Left lung (tissue), 10 donors: ENCODE data around the gene ANKMY2. TPM values are rescaled to one million over a fixed set of nuclear protein-coding genes. Genes with fewer than 3 reads are reported as not detected.

ENCODE experiments used
- ATAC-seq: fragments of 200-7000 bp; cut with Tn5 transposase; one replicate; pipeline ENCODE4 v1.9.1; 2020; ENCODE audit warnings: moderate library complexity
- DNase-seq, 4 donors: peaks; one replicate each; pipeline ENCODE4 v3.0.0-alpha.2; 2013 to 2020
- H3K27ac ChIP-seq, 2 donors: fragments of 200-600 bp; sonication (generic) in 1 of 2; one replicate each; pipeline versions ENCODE4 v1.5.0 to v1.8.0; 2020 to 2021
- H3K27me3 ChIP-seq, 2 donors: fragments of 200-600 bp; sonication (generic) in 1 of 2; one replicate each; pipeline versions ENCODE4 v1.5.0 to v1.8.0; 2020 to 2021
- H3K36me3 ChIP-seq, 2 donors: fragments of 200-600 bp; sonication (generic) in 1 of 2; one replicate each; pipeline versions ENCODE4 v1.5.0 to v1.8.0; 2020 to 2021
- H3K4me1 ChIP-seq, 2 donors: fragments of 200-600 bp; one replicate each; pipeline ENCODE4 v1.8.0; 2021
- H3K4me3 ChIP-seq, 2 donors: fragments of 200-600 bp; sonication (generic) in 1 of 2; one replicate each; pipeline versions ENCODE4 v1.5.0 to v1.8.0; 2020 to 2021; ENCODE audit warnings: mild to moderate bottlenecking in 1 of 2
- H3K9me3 ChIP-seq, 2 donors: fragments of 200-600 bp; sonication (generic) in 1 of 2; one replicate each; pipeline versions ENCODE4 v1.5.0 to v1.8.0; 2020 to 2021
- CTCF ChIP-seq, 2 donors: fragments of 200-600 bp; sonication (generic) in 1 of 2; IDR thresholded peaks; one replicate each; pipeline versions ENCODE4 v1.5.0 to v1.8.0; 2021; ENCODE audit warnings: antibody characterized with exemption in 2 of 2
- intact Hi-C, 2 donors: fragments of 100-400 bp; cut with DNase I; formaldehyde crosslinking; loops; one replicate each; pipeline versions ENCODE4 v1.11.2 to v1.14.2; 2022
- polyA plus RNA-seq, 6 donors: library from polyadenylated mRNA; unstranded; fragments of 120-200 nt; gene quantifications; one replicate each; pipeline ENCODE4 v1.2.1, GENCODE V29; 2013; ENCODE audit not compliant: insufficient read length in 6 of 6
- total RNA-seq, 2 donors: library from RNA; stranded (reverse); fragmentation: NEBNext Ultra II Directional; extraction: Animal tissue kit (Norgen Biotek cat#: 25700); gene quantifications; one replicate each; pipeline ENCODE4 v1.2.1, GENCODE V29; 2021
- donor health status: DM: no; HTN: yes; CAD: no.
- donor health status: DM: no; HTN: no; CAD: no.

ANKMY2 gene
- total and polyA plus RNA-seq, 8 donors = 11.8 to 40.7 (median 34.6) TPM

- DNase-seq (peak in 3 of 4 donors; percentile 32 to 80 (median 60)), ATAC-seq (peak; percentile 68)
- no peaks in the 10 kb centered on the region for H3K27me3 ChIP-seq
- H3K27ac ChIP-seq = peak overlapping the region in 1 of 2 donors; percentile 43
- no peaks in the 10 kb centered on the region for H3K36me3 ChIP-seq
- H3K4me3 ChIP-seq = no peak overlapping the region
- no peaks in the 10 kb centered on the region for H3K9me3 ChIP-seq
- peaks cover 8 to 51% of the 10 kb centered on the region in 2 donors for H3K4me1 ChIP-seq
- intact Hi-C loops = no loop called here
- TF ChIP-seq CTCF (IDR thresholded peaks at IDR 0.05) = no peak
Observed at GRCh38 chr7:16652888-16653287, 7.3 kb upstream of the ANKMY2 start.

GRCh38 chr7:16652240-16652583, 6.7 kb upstream of the ANKMY2 start:
- Histone ChIP-seq H3K27ac (no peak overlapping the region), H3K4me1 (peaks cover 8 to 58% of the 10 kb centered on the region in 2 donors), H3K27me3 (no peaks in the 10 kb centered on the region), H3K9me3 (no peaks in the 10 kb centered on the region), H3K4me3 (no peak overlapping the region), H3K36me3 (no peaks in the 10 kb centered on the region)
- ATAC-seq (no peak), DNase-seq (no peak)
- no peak for TF ChIP-seq CTCF (IDR thresholded peaks at IDR 0.05)
- intact Hi-C loops = no loop called here

- no peaks in the 10 kb centered on the region for H3K27me3 ChIP-seq
- intact Hi-C loops = no loop called here
- TF ChIP-seq CTCF (IDR thresholded peaks at IDR 0.05) = no peak
- no peak overlapping the region for H3K27ac ChIP-seq
- DNase-seq (no peak), ATAC-seq (no peak)
- no peaks in the 10 kb centered on the region for H3K9me3 ChIP-seq
- H3K4me1 ChIP-seq = peaks cover 8 to 64% of the 10 kb centered on the region in 2 donors
- no peaks in the 10 kb centered on the region for H3K36me3 ChIP-seq
- H3K4me3 ChIP-seq = no peak overlapping the region
Observed at GRCh38 chr7:16651396-16652239, 6.1 kb upstream of the ANKMY2 start.

GRCh38 chr7:16650266-16650665, 4.7 kb upstream of the ANKMY2 start:
- peak overlapping the region in 1 of 2 donors; percentile 33 for H3K27ac ChIP-seq
- no peaks in the 10 kb centered on the region for H3K27me3 ChIP-seq
- intact Hi-C loops = no loop called here
- DNase-seq (no peak), ATAC-seq (no peak)
- no peak overlapping the region for H3K4me3 ChIP-seq
- H3K9me3 ChIP-seq = no peaks in the 10 kb centered on the region
- H3K36me3 ChIP-seq = no peaks in the 10 kb centered on the region
- H3K4me1 ChIP-seq = peaks cover 8 to 65% of the 10 kb centered on the region in 2 donors
- TF ChIP-seq CTCF (IDR thresholded peaks at IDR 0.05) = no peak

- Histone ChIP-seq H3K36me3 (no peaks in the 10 kb centered on the region), H3K27me3 (no peaks in the 10 kb centered on the region), H3K27ac (peak overlapping the region in 1 of 2 donors; percentile 33), H3K4me1 (peaks cover 10 to 71% of the 10 kb centered on the region in 2 donors), H3K4me3 (no peak overlapping the region), H3K9me3 (no peaks in the 10 kb centered on the region)
- intact Hi-C loops = no loop called here
- ATAC-seq = no peak
- no peak for TF ChIP-seq CTCF (IDR thresholded peaks at IDR 0.05)
- no peak for DNase-seq
Observed at GRCh38 chr7:16649196-16649595, 3.6 kb upstream of the ANKMY2 start.
